H9 (cell line): ENCODE results near the gene PRRT1B. TPM values are rescaled to one million over a fixed set of nuclear protein-coding genes. Genes with fewer than 3 reads are reported as not detected.

Source experiments
- DNase-seq: peaks from one replicate; pipeline ENCODE4 v3.0.0-alpha.2; 2017
- H2AFZ ChIP-seq: one replicate; pipeline ENCODE4 v1.6.1; 2013; ENCODE audit warnings: mild to moderate bottlenecking, low read length, control low read depth, moderate library complexity
- H2AK5ac ChIP-seq: 2 replicates; pipeline ENCODE4 v1.6.1; 2013; ENCODE audit warnings: low read length, control low read depth, mixed read lengths; ENCODE audit not compliant: insufficient read length
- H2BK120ac ChIP-seq: one replicate; pipeline ENCODE4 v1.6.1; 2013; ENCODE audit warnings: low read depth, mild to moderate bottlenecking, low read length, control low read depth, inconsistent platforms; ENCODE audit not compliant: poor library complexity, severe bottlenecking
- H2BK12ac ChIP-seq: 2 replicates; pipeline ENCODE4 v1.6.1; 2013; ENCODE audit warnings: low read length, control low read depth, mixed read lengths, low read depth; ENCODE audit not compliant: insufficient read length
- H2BK15ac ChIP-seq: 2 replicates; pipeline ENCODE4 v1.6.1; 2013; ENCODE audit warnings: low read depth, low read length, control low read depth
- H2BK20ac ChIP-seq: one replicate; pipeline ENCODE4 v1.6.1; 2013; ENCODE audit warnings: low read depth, mild to moderate bottlenecking, low read length, control low read depth, inconsistent platforms; ENCODE audit not compliant: poor library complexity, severe bottlenecking
- H2BK5ac ChIP-seq: 2 replicates; pipeline ENCODE4 v1.6.1; 2013; ENCODE audit warnings: low read length, control low read depth, mixed read lengths; ENCODE audit not compliant: insufficient read length
- H3K14ac ChIP-seq: 2 replicates; pipeline ENCODE4 v1.6.1; 2013; ENCODE audit warnings: low read length, control low read depth; ENCODE audit not compliant: insufficient read depth
- H3K18ac ChIP-seq: 2 replicates; pipeline ENCODE4 v1.6.1; 2013; ENCODE audit warnings: low read depth, mild to moderate bottlenecking, mixed read lengths, low read length, control low read depth; ENCODE audit not compliant: insufficient read length
- H3K23ac ChIP-seq: 2 replicates; pipeline ENCODE4 v1.6.1; 2013; ENCODE audit warnings: low read length, control low read depth, mixed read lengths, low read depth; ENCODE audit not compliant: insufficient read length
- H3K23me2 ChIP-seq: 2 replicates; pipeline ENCODE4 v1.6.1; 2013; ENCODE audit warnings: low read depth, mild to moderate bottlenecking, mixed read lengths, low read length, control low read depth; ENCODE audit not compliant: insufficient read length, poor library complexity, severe bottlenecking
- H3K27ac ChIP-seq: 2 replicates; pipeline ENCODE4 v1.5.1; 2013; ENCODE audit warnings: low read length, control low read depth, mixed read lengths, low read depth; ENCODE audit not compliant: insufficient read length
- H3K27me3 ChIP-seq: 2 replicates; pipeline ENCODE4 v1.6.1; 2013; ENCODE audit warnings: low read length, control low read depth, inconsistent platforms; ENCODE audit not compliant: insufficient read depth
- H3K4ac ChIP-seq: 2 replicates; pipeline ENCODE4 v1.6.1; 2013; ENCODE audit warnings: low read depth, mild to moderate bottlenecking, control low read depth, inconsistent platforms, low read length, moderate library complexity
- H3K4me1 ChIP-seq: 2 replicates; pipeline ENCODE4 v1.6.1; 2013; ENCODE audit warnings: low read length, control low read depth, inconsistent platforms; ENCODE audit not compliant: insufficient read depth
- H3K4me2 ChIP-seq: 2 replicates; pipeline ENCODE4 v1.6.1; 2013; ENCODE audit warnings: low read length, control low read depth, mixed read lengths; ENCODE audit not compliant: insufficient read length, insufficient read depth
- H3K56ac ChIP-seq: 2 replicates; pipeline ENCODE4 v1.6.1; 2013; ENCODE audit warnings: low read depth, mild to moderate bottlenecking, mixed read lengths, low read length, control low read depth; ENCODE audit not compliant: insufficient read length
- H3K79me1 ChIP-seq: 2 replicates; pipeline ENCODE4 v1.6.1; 2013; ENCODE audit warnings: low read depth, mild to moderate bottlenecking, moderate library complexity, low read length, control low read depth, inconsistent platforms; ENCODE audit not compliant: insufficient read depth, poor library complexity, severe bottlenecking
- H3K79me2 ChIP-seq: 2 replicates; pipeline ENCODE4 v1.6.1; 2013; ENCODE audit warnings: low read length, control low read depth, inconsistent platforms; ENCODE audit not compliant: insufficient read depth
- H3K9ac ChIP-seq: 2 replicates; pipeline ENCODE4 v1.6.1; 2013; ENCODE audit warnings: low read length, control low read depth, mixed read lengths; ENCODE audit not compliant: insufficient read length; ENCODE audit errors: extremely low read depth
- H3K9me3 ChIP-seq: one replicate; pipeline ENCODE4 v1.6.1; 2013; ENCODE audit warnings: low read depth, low read length, inconsistent platforms; ENCODE audit not compliant: control insufficient read depth
- H3T11ph ChIP-seq: one replicate; pipeline ENCODE4 v1.6.1; 2013; ENCODE audit warnings: mild to moderate bottlenecking, low read length, control low read depth, inconsistent platforms
- H4K20me1 ChIP-seq: one replicate; pipeline ENCODE4 v1.6.1; 2013; ENCODE audit not compliant: control insufficient read depth, insufficient read length, insufficient read depth
- H4K5ac ChIP-seq: 2 replicates; pipeline ENCODE4 v1.6.1; 2013; ENCODE audit warnings: low read depth, mild to moderate bottlenecking, mixed read lengths, low read length, control low read depth; ENCODE audit not compliant: insufficient read length
- H4K8ac ChIP-seq: replicated peaks from 2 replicates; pipeline ENCODE4 v1.6.1; 2013; ENCODE audit warnings: low read length, control low read depth, mixed read lengths, low read depth; ENCODE audit not compliant: insufficient read length
- H4K91ac ChIP-seq: 2 replicates; pipeline ENCODE4 v1.6.1; 2013; ENCODE audit warnings: low read depth, mild to moderate bottlenecking, moderate library complexity, mixed read lengths, low read length, control low read depth; ENCODE audit not compliant: insufficient read length
- H3K27ac Mint-ChIP-seq, 3 experiments: 2 replicates in 2 of 3; 3 replicates in 1 of 3; pipeline ENCODE4 v1.8.0; 2020 to 2021; ENCODE audit warnings: mixed read lengths in 3 of 3, mild to moderate bottlenecking in 1 of 3, moderate library complexity in 1 of 3
- H3K27me3 Mint-ChIP-seq: 2 replicates; pipeline ENCODE4 v1.8.0; 2021; ENCODE audit warnings: low read depth, mild to moderate bottlenecking, moderate library complexity, mixed read lengths
- H3K36me3 Mint-ChIP-seq, 3 experiments: 2 replicates in 2 of 3; 3 replicates in 1 of 3; pipeline ENCODE4 v1.8.0; 2020 to 2021; ENCODE audit warnings: low read depth in 3 of 3, mixed read lengths in 3 of 3; ENCODE audit not compliant: insufficient read depth in 1 of 3
- H3K4me1 Mint-ChIP-seq, 2 experiments: 2 replicates each; pipeline ENCODE4 v1.8.0; 2020; ENCODE audit warnings: mixed read lengths in 2 of 2
- H3K4me3 Mint-ChIP-seq, 2 experiments: 2 replicates in 1 of 2; 3 replicates in 1 of 2; pipeline ENCODE4 v1.8.0; 2020 to 2021; ENCODE audit warnings: mild to moderate bottlenecking in 2 of 2, mixed read lengths in 2 of 2, moderate library complexity in 1 of 2
- H3K9me3 Mint-ChIP-seq, 2 experiments: 2 replicates in 1 of 2; 3 replicates in 1 of 2; pipeline ENCODE4 v1.8.0; 2020; ENCODE audit warnings: mild to moderate bottlenecking in 2 of 2, mixed read lengths in 2 of 2, moderate library complexity in 1 of 2
- WGBS: extraction: QIAGEN DNeasy Blood & Tissue Kit; methylation state at CpG from one replicate; pipeline ENCODE4 v1.1.7; 2013; ENCODE audit warnings: missing lambda C conversion rate, low lambda C conversion rate, mixed read lengths; ENCODE audit not compliant: insufficient read length; ENCODE audit errors: extremely low coverage; 5-methylcytosine and 5-hydroxymethylcytosine counted together
- total RNA-seq: library from RNA; stranded (reverse); gene quantifications from 2 replicates; pipeline ENCODE4 v1.2.1, GENCODE V29; 2021
- TF ChIP-seq, protein P1 (sequence below): fragments of 200-600 bp; sonication (generic); conservative IDR thresholded peaks from 3 replicates; pipeline ENCODE4 v1.8.0; 2021; ENCODE audit warnings: antibody characterized with exemption, mild to moderate bottlenecking

The PRRT1B gene
- total RNA-seq, 1 experiment from 2014 or later = 1.0 TPM

DNA sequence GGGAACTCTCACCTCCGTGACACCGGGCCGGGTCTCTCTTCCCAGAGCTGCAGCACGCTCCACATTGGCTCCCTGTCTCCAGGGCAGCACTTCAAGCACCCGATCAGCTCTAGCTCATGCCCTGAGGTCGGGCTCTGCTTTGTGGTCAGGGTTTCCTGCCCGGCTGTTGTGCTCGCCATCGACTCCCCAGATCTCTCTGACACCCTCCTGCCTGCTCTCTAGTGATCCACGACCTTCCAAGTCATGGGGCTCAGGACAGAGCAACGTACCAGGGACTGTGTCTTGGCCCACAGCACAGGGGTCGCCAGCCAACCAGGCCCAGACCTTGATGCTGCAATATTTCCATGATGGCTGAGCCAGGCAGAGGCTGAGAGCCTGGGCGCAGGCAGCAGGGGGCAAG is 45.1 kb downstream of the PRRT1B start:
- H3K27ac ChIP-seq = no peak overlapping the region
- H3K18ac ChIP-seq = no peak overlapping the region
- no peak overlapping the region for H3K9ac ChIP-seq
- H3K23ac ChIP-seq = no peak overlapping the region
- H3K23me2 ChIP-seq = no peaks in the 10 kb centered on the region
- no peaks in the 10 kb centered on the region for H3K79me2 ChIP-seq
- peaks cover 10 to 48% (median 21%) of the 10 kb centered on the region in 3 experiments; a peak in 6 of 7 replicates for H3K36me3 Mint-ChIP-seq
- no peak overlapping the region for H3K4me2 ChIP-seq
- H4K5ac ChIP-seq = no peak overlapping the region
- no peak overlapping the region; a peak in 1 of 7 replicates for H3K27ac Mint-ChIP-seq
- no peaks in the 10 kb centered on the region for H3K27me3 ChIP-seq
- H2BK20ac ChIP-seq = no peak overlapping the region
- H3K9me3 ChIP-seq = no peaks in the 10 kb centered on the region
- H3K4ac ChIP-seq = no peak overlapping the region
- H4K20me1 ChIP-seq = no peaks in the 10 kb centered on the region
- H3K4me1 Mint-ChIP-seq = peaks cover 0 to 2% of the 10 kb centered on the region in 2 experiments; a peak in 2 of 4 replicates
- no peaks in the 10 kb centered on the region for H3K79me1 ChIP-seq
- H3K27me3 Mint-ChIP-seq = no peaks in the 10 kb centered on the region
- TF ChIP-seq, protein P1, sequence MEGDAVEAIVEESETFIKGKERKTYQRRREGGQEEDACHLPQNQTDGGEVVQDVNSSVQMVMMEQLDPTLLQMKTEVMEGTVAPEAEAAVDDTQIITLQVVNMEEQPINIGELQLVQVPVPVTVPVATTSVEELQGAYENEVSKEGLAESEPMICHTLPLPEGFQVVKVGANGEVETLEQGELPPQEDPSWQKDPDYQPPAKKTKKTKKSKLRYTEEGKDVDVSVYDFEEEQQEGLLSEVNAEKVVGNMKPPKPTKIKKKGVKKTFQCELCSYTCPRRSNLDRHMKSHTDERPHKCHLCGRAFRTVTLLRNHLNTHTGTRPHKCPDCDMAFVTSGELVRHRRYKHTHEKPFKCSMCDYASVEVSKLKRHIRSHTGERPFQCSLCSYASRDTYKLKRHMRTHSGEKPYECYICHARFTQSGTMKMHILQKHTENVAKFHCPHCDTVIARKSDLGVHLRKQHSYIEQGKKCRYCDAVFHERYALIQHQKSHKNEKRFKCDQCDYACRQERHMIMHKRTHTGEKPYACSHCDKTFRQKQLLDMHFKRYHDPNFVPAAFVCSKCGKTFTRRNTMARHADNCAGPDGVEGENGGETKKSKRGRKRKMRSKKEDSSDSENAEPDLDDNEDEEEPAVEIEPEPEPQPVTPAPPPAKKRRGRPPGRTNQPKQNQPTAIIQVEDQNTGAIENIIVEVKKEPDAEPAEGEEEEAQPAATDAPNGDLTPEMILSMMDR = no peak
- no peak overlapping the region; the same call in 1 of the 2 replicates for H3K14ac ChIP-seq
- H2BK12ac ChIP-seq = no peak overlapping the region
- H2BK15ac ChIP-seq = no peak overlapping the region
- H2BK5ac ChIP-seq = no peak overlapping the region
- H2AFZ ChIP-seq = no peak overlapping the region
- H3T11ph ChIP-seq = no peak overlapping the region
- H4K8ac ChIP-seq = no peak overlapping the region
- H4K91ac ChIP-seq = no peak overlapping the region
- H3K4me3 Mint-ChIP-seq = no peak overlapping the region
- no peak overlapping the region for H3K56ac ChIP-seq
- no peaks in the 10 kb centered on the region for H3K4me1 ChIP-seq
- no peak overlapping the region for H2AK5ac ChIP-seq
- no peak for DNase-seq
- no CpG with 5 or more reads among the region's 13 CpGs for WGBS
- H2BK120ac ChIP-seq = no peak overlapping the region
- H3K9me3 Mint-ChIP-seq = no peaks in the 10 kb centered on the region
